Epithelial cell of esophagus (primary cell): Measurements from ENCODE around the gene IER3.

Experiments used
- DNase-seq: peaks from one replicate; pipeline ENCODE4 v3.0.0; 2010; ENCODE audit warnings: low read depth
- H3K4me3 ChIP-seq: 2 replicates; pipeline ENCODE4 v1.5.1; 2011; ENCODE audit warnings: mild to moderate bottlenecking, low read length, control low read depth
- TF ChIP-seq, protein P1 (sequence below): IDR thresholded peaks from 2 replicates; pipeline ENCODE4 v1.5.1; 2011; ENCODE audit warnings: low read depth, mild to moderate bottlenecking, low read length, control low read depth, inconsistent platforms; ENCODE audit not compliant: insufficient read depth; ENCODE audit errors: missing control alignments

Gene IER3

DNA sequence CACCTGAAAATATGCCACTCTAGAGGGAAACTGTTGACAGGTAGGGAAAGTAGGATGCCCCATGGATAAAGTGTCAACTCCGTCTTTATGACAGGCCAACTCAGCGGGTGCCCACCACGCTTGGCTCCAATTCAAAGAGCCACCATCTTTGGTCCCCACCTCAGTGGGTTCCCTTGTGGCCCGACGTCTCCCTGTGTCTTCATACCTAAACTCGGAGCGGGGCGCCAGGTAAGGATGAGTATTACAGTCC, 27.5 kb downstream of the IER3 start:
- H3K4me3 ChIP-seq = peak overlapping the region; percentile 78
- TF ChIP-seq, protein P1, sequence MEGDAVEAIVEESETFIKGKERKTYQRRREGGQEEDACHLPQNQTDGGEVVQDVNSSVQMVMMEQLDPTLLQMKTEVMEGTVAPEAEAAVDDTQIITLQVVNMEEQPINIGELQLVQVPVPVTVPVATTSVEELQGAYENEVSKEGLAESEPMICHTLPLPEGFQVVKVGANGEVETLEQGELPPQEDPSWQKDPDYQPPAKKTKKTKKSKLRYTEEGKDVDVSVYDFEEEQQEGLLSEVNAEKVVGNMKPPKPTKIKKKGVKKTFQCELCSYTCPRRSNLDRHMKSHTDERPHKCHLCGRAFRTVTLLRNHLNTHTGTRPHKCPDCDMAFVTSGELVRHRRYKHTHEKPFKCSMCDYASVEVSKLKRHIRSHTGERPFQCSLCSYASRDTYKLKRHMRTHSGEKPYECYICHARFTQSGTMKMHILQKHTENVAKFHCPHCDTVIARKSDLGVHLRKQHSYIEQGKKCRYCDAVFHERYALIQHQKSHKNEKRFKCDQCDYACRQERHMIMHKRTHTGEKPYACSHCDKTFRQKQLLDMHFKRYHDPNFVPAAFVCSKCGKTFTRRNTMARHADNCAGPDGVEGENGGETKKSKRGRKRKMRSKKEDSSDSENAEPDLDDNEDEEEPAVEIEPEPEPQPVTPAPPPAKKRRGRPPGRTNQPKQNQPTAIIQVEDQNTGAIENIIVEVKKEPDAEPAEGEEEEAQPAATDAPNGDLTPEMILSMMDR = no peak
- no peak for DNase-seq

DNA sequence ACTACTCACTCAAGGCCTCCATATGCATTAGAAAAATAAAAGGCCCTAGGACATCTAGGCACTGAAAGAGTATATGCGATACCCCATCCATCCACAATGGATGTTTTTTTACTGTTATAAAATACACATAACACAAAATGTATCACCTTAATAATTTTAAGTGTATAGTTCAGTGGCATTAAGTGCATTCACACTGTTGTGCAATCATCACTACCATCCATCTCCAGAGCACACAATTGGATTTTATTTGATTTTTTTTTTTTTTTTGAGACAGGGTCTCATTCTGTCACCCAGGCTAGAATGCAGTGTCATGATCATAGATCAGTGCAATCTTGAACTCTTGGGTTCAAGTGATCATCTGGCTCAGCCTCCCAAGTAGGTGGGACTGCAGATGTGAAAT, 30.1 kb downstream of the IER3 start:
- TF ChIP-seq, protein P1 = no peak
- no peak overlapping the region for H3K4me3 ChIP-seq
- no peak for DNase-seq

DNA sequence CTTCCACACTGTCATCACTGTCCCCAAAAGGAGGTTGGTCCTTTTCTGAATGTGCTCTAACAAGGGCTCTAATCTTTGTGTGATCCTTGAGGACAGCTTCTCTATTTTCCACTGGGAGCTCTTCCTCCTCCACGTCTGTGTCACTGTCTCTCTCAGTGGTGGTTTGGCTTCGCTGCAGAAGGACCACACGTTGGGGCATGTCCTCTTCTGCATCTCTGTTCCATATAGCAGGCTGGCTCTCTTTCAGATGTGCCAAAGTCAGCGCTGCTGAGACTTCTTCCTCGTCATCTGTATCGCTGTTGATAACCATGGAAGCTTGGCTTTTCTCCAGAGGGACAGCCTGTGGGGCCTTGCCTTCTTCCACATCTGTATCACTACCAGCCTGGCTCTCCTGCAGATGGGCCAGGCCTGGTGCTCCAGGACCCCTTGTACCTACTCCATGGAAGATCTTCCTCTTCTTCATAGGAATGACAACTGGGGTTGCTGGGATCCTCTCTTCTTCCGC, 31.9 kb downstream of the IER3 start:
- TF ChIP-seq, protein P1 = no peak
- no peak overlapping the region for H3K4me3 ChIP-seq
- DNase-seq = peak; percentile 57

DNA sequence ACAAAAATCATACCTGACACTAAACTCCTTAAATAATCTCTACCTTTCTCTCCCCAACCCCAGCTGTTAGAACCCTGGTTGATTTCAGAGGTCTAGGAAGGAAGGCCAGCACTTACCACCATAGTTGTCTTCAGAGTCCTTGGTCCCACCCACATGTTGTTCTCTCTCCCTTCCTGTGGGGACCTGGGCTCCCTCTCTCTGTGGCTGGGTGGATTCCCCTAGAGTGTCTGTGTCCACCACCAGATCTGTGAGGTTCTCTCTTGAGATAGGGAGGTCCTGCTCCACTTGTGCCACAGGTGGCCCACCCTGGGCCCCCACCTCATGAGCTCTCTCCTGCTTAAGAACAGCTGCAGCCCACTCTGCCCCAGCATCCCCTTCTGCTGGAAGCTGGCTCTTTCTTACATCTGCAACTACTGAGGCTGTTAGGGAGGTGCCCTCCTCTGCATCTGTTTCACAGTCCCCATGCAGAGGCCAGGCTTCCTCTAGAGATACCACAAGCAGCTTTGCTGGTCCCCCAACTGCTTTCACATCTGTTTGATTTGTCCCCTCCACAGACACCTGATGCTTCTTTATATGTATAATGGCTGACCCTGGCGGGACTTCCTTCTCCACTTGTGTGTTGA, 32.5 kb downstream of the IER3 start:
- no peak for DNase-seq
- no peak overlapping the region for H3K4me3 ChIP-seq
- TF ChIP-seq, protein P1 = no peak

DNA sequence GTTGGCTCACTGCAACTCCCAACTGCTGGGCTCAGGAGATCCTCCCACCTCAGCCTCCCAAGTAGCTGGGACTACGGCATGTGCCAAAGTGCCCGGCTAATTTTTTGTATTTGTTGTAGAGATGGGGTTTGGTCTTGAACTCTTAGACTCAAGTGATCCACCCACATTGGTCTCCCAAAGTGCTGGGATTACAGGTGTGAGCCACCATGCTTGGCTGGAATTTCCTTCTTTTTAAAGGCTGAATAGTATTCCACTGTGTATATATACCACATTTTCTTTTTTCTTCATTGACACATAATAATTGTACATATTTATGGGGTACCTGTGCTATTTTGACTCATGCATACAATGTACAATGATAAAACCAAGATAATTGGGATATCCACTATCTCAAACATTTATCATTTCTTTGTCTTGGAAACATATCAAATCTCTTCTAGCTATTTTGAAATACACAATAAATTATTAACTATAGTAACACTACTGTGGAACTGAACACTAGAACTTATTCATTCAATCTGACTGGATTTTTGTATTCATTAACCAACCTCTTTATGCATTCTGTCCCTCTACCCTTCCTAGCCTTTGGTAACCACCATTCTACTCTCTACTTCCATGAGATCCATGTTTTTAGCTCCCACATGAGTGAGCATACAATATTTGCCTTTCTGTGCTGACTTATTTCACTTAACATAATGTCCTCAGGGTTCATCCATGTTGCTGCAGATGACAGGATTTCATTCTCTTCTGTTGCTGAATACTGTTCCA, 35.1 kb downstream of the IER3 start:
- no peak for DNase-seq
- TF ChIP-seq, protein P1 = no peak
- H3K4me3 ChIP-seq = no peak overlapping the region

DNA sequence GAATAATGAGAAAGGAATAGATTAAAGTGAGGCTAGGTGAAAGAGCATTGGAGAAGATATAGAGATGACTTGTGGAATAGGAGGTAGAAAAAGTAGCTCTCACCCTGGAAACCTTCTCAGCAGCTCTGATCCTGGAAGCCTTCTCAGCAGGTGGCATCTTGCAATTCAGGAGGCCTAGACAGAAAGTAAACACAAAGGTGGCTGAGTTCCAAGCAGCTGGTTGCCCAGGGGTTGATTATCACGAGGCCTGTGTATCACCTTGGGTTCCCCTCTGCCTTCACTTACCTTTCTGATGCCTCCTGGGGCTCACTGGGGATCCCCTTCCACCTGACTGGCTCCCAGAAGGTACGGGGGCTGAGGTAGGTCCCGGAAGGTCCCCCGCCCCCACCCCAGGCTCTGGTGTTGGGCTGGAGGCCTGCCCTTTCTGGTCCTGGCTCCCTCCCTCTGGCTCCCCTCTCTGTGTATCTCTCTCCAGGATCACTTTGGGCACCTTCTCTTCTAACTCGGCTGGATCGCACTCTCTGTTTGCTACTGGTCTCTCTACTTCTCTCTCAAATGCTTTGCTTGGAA, 37.0 kb downstream of the IER3 start:
- TF ChIP-seq, protein P1 = no peak

DNA sequence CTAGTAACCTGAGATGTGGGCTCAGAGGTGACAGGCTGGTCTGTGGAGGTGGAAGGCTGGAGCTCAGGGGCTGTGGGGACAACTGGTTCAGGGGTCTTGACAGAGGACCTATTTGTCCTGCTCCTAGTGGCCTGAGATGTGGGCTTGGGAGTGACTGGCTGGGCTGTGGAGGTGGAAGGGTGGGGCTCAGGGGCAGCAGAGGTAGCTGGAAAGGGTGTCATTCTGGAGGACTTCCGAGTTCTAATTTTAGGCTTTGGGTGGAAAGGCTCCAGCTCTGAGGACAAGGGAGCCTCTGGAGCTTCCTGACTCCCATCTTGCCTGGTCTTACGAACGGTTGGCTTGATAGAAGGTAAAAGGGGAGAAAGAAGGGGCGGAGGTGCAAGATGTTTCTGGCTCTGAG, 38.7 kb downstream of the IER3 start:
- TF ChIP-seq, protein P1 = no peak
- no peak overlapping the region for H3K4me3 ChIP-seq
- no peak for DNase-seq

More for the DNA sequence above, 37.0 kb downstream of the IER3 start:
- H3K4me3 ChIP-seq = no peak overlapping the region
- peak; percentile 33 for DNase-seq
